Stimulated activated CD4-positive, alpha-beta T cell treated with anti-CD3 and anti-CD28 coated beads, Interleukin-12 subunit alpha, Interleukin-12 subunit beta, amount 100 ng/mL, for 4 hours (primary cell): ENCODE measurements around the gene FAAH.

Experiments used
- DNase-seq: peaks from one replicate; pipeline ENCODE4 v3.0.0-alpha.2; 2020

Gene FAAH

DNA sequence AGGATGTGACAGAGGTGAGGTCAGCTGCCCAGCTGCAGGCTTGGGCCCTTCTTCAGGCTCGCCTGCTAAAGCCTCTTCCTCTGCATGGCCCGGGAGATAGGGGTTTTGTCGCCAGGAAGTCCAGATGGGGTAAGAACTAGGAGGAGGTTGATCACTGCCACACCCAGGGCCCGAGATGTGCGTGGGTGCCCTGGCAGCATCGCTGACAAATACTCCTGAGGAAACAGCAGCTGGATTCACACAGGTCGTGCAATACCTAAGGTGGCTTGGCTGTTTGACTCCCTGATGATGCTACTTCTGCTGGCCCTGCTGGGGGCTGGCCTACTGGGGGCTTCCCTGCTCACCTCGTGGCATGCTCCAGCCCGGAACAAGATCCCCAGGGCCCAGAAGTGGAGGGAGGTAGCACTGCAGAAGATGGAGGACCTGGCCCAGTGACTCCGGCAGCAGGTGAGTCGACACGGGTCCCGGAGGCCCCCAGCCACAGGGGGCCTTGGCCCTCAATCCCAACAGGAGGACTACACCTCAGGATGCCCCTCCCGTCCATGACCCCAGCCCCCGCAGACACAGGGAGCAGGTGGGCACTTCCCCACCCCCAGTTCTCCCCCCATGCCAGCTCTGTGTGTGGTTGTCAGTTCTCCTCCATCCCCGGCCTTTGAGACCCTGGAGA, 29.6 kb downstream of the FAAH start:
- DNase-seq = no peak

DNA sequence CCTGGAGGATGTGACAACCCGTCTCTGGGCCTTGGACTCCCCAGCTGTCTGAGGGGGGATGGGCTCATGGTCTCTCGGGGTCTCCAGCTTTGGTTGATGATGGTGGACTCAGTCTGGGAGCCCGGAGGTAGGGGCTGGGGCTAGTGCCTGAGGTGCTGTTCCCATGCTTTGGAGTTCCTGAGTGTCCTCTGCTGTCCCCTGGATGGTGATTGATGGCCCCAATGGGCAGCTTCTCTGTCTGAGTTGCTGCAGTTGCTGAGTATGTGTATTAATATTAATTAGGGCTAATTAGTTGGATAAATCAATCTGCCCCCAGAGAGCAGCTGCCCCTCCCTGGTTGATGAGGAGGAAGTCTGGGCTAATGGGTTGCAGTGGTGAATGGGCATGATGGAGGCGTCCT, 30.6 kb downstream of the FAAH start:
- no peak for DNase-seq

DNA sequence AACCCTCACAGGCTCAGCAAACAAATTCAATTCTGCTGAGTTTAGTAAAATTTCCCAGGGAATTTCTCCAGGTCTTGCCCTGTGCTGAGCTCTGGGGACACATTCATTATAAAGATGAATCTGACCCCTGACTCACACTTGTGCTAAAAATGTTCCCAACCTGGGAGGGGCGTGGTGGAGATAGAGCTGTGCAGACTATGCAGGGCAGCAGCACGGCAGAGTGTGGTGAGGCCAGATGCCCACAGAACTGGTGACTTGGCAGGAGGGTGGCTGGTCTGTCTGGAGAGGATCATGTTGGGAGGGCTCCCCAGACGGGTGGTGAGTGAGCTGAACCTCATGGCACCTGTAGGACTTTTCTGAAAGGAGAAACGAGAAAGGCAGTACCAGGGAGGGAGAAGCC, 31.6 kb downstream of the FAAH start:
- no peak for DNase-seq

DNA sequence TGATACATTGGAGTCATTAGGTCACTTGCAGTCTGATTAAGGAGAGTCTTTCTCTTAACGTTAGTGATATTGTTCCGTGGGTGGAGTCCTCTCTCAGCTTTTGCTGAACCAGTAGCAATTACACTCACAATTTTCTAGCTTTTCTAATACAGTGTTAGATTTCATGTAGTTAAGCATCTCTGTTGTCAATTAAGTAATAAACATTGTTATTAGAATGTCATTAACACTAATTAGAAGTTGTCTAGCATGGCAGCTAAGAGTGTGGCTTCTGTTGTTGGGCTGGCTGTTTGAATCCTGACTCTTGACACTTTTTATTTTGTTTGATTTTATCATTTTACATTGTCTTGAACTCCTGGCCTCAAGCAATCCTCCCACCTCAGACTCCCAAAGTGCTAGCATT, 33.4 kb downstream of the FAAH start:
- DNase-seq = no peak

DNA sequence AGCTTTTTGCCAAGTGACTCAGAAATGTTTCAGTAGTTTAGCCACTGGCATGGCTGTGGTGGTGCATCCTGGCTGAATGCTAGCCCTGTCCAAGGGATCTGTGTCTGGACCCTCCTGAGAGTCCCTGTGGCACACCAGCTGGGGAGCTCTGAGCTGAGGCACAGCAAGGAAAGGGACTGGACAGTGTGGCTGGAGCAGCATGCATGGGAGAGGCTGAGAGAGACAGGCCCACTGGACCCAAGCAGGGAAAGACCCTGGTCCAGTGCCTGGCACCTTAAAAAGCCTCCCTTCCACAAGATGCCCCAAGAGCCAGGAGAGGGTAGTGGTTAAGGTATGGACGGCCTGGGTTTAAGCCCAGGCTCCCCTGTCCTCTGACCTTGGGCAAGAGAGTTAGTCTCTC, 35.3 kb downstream of the FAAH start:
- no peak for DNase-seq

DNA sequence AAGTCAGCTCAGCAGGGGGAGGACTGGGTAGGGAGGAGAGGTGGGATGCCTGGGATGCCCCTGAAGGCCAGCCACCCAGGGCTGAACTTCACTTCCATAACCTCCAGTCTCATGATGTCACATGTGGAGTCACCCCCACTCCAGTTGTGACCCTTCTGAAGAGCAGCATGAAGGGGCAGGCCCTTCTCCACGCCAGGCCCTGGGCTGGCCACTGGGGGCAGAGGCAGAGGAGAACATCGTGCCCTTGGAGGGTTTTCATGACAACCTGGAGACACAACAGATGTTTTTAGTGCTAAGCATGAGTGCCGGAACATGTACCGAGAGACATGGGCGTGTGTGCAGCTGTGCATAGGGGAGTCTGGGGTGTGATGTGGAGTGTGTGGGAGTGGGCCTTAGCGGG, 37.6 kb downstream of the FAAH start:
- no peak for DNase-seq

DNA sequence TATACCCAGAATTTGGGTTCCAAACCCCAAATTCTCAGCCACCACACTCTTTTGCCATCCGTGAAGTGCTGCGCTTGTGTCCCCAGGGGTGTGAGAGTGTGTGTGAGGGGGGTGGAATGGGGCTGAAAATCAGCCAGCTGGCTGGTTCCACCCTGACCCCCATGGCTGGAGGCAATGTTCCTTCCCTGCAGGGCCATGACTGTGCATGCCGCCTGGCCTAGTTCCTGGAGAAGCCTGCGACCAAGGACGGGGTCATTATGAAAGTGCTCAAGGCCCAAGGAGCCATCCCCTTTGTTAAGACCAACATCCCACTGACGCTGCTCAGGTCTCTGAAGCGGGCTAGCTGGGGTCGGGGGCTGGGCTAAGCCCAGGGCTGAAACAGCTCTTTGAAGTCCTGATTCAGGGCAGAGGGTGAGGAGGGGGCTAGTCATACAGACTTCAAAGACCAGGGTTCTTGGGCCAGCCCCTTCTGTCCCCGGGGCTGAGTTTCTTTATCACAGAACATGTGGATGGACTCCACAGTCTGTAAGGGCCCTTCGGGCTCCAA, 38.7 kb downstream of the FAAH start:
- no peak for DNase-seq

DNA sequence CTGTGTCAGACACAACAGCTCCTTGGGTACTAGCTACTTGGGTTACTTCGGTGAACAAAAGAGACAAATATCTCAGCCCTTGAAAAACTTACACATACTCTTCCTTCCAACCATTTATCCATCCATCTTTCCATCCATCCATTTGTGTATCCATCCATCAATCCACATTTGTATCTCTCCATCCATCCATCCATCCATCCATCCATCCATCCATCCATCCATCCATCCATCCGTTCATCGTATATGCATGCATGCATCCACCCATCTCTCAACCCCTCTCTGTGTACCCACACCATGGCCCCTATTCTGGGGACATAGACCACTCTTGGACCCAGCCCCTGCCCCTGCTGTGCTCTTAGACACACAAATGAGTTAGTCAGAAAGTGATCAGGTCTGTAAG, 40.2 kb downstream of the FAAH start:
- no peak for DNase-seq

DNA sequence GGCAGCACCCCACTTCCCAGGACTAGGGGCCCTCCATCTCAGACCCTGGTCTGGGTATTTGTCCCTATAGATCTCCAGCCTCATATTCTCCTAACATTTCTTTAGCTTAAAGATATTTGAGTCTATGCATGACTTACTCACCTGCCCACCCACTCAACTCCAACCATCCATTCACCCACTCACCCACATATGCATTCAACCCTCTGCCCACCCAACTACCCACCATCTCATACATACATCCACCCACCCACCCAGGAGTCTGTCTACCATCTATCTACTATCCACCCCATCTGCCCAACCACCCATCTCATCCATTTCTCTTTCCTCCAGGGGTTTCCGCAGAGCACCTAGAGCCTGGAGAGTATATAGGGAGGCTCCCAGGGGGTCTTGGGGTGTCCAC, 42.7 kb downstream of the FAAH start:
- no peak for DNase-seq

DNA sequence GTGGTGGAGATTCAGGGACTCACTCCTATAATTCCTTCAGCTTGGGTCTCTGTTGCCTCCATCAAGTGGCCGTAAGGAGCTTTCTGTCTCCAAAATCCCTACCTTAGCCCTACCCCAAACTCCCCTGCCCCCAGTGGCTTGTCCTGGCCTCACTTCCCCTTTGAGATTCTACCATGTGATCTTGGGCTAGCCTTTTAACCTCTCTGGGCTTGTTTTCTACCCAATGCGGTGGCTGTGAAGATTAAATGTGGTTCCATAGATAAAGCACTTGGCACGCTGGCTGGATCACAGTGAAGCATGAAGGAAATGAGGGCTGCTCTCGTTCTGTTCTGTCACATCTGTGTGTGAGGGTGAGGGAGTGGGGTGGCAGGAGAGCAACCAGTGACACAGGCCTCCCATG, 43.6 kb downstream of the FAAH start:
- no peak for DNase-seq

DNA sequence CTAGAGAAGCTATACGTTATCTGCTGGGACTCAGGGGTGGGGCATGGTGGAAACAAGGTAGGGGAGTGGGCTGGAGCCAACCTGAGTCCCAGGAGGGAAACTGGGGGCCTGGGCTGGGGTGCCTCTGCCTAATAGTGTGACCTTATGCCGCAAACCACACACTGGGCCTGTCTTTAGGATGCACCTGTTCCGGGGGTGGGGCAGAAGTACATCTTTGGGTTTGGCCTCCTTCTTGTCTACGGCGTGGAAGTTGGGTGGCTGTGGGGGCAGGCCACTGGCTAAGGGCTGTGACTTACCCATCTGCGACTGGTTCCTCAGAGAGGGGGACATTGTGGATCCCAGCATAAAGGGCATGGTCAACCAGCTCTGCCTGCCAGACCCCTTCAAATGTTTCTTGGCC, 44.2 kb downstream of the FAAH start:
- DNase-seq = no peak

DNA sequence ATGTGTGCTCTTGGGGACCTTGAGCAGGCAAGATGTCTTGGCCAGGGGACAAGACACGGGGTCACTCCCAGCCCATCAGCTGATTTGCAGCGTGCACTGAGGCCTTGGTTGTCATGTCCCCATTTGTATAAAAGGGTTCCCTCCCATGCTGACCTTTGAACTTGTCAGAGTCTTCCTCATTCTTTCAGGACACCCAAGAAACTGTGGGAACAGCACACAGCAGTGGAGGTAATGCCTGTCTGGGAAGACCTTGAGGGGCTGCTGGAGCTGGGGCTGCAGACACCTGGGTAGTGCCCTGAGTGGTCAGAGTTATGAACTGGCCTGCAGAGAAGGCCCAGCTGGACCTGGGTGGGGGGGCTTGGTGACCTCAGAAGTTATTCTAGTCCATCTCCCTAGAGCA, 46.4 kb downstream of the FAAH start:
- no peak for DNase-seq

DNA sequence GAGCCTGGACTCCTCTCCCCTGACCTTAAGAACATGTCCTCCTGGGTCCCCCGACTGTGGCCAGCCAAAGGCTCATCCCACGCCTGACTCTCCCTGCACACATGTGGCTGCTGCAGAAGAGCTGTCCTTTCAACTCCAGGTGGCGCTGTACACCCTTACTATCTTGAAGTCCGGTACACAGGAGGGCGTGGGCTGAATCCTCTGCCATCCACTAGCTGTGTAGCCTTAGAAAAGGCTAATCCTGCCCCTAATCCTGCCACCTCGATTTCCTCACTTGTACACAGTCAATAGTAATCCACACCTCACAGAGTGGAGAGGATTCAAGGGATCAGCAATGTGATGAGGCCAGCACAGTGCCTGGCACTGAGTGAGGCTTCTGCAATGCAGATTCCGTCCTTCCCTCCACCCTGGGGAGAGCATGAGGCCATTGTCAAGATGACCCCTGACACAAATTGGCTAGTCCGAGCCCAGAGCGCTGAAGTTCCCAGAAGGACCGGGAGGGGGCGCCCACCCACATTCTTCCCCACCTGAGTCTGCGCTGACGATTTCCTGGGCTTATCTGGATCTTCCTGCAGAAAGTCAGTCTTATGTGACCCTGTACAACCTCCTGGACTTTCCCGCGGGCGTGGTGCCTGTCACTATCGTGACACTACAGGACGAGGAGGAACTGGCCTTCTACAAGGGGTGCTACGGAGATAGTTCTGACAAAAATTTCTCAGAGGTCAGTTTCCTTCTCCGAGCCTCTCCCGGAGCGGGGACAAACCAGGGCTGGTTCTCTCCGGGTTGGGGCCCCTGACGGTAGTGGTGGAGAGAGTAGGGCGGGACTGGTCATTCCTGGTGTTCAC, 48.4 kb downstream of the FAAH start:
- peak; percentile 70 for DNase-seq

DNA sequence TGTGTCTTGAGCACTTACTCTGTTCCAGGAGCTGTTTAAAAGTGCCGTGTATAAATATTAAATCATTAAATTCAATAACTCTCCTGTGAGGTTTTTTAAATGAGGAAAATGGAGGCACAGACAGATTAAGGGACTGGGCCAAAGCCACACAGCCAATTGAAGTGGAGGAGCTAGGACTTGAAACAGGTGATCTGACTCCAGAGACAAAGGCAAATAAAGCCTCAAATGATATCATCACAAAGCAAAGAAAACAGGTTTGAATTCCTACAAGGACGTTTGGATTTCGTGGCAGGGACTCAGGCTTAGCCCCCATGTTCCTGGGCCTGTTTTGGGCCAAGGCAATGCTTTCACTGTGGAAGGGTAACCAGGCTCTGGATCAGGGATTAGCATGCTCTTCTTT, 50.3 kb downstream of the FAAH start:
- no peak for DNase-seq

DNA sequence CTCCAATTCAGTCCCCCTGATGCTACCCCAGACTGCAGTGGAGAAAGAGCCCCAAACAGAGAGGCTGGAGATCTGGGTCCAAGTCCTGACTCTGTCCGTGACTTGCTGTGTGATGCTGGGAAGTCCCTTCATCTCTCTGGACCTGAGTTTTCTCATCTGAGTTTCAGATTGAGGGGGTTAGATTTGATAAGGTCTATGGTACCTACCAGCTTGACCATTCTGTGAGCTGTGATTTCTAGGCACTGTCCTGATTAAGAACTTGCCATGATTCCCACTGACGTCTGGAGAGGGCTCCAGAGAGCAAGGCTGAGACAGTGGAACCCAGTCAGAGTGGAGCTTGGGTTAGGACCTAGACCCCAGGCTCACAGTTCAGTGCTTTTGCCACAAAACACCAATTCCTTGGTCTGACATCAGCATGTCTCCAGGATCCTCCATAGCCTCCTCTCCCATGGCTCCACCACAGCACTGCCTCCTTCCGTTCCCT, 51.7 kb downstream of the FAAH start:
- no peak for DNase-seq

DNA sequence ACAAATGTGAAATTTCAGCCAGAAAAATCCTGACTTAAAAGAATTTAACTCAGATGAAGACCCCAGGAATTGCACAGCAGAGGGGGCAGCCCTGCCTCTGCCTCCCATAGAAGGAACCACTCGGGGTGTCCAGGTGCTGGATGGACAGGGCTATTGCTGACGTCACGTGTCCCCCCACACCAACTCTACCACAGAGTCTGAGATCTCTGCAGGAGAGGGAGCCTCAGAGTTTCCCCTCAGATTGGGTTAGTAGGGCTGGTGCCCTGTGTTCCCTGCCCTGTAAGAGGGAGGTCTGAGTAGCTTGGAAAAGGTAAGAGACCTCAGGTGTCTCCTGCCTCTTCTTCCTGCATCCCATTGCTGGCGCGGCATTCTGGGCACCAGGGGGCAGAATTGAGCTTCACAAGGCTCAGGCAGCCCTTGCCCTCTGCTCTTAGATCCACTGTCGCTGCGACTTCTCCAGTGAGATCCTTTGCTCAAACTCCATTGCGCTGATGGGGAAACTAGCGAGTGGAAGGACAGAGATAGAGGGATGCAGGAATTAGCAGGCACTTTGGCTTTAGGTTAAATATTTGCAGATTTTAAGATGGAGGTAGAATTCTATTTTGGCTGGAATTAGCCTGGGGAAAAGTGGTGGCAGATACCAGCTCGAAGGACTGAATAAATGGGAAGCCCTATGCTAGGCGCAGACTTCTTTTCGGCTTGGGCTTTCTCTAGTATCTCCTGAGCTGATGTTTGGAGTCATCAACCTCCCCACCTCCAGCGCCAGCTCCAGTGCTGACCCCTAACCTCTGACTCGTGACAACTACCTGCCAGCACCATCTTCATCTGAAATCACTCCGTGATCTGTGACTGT, 52.8 kb downstream of the FAAH start:
- DNase-seq = peak; percentile 80

DNA sequence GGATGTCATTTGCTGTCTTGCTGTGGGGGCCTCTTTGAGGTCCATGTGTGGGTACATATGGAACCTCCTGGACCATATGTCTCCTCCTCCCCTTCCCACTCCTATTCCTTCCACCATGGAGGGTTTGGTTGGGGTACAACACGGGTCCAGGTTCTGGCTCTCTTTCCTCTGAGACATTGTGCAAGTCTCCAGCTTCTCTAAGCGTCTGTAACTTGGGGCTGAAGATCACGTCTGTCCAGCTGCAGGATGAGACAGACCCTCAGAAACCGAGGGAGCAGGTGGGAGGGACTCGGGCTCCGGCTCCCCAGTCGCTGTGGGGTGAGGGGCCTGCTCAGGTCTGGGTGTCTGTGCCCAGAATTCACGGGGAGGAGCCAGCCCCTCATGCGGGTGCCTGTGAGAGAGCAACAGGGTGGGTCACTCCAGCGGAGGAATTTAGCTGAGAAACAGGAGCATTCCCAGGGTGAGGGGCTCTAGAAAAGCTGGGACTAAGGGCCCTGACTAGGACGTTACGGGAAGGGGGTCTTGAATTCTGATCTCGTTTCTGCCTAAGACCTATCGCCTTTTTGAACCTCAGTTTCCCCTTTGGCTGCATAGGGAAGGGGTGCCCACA, 53.5 kb downstream of the FAAH start:
- DNase-seq = no peak

DNA sequence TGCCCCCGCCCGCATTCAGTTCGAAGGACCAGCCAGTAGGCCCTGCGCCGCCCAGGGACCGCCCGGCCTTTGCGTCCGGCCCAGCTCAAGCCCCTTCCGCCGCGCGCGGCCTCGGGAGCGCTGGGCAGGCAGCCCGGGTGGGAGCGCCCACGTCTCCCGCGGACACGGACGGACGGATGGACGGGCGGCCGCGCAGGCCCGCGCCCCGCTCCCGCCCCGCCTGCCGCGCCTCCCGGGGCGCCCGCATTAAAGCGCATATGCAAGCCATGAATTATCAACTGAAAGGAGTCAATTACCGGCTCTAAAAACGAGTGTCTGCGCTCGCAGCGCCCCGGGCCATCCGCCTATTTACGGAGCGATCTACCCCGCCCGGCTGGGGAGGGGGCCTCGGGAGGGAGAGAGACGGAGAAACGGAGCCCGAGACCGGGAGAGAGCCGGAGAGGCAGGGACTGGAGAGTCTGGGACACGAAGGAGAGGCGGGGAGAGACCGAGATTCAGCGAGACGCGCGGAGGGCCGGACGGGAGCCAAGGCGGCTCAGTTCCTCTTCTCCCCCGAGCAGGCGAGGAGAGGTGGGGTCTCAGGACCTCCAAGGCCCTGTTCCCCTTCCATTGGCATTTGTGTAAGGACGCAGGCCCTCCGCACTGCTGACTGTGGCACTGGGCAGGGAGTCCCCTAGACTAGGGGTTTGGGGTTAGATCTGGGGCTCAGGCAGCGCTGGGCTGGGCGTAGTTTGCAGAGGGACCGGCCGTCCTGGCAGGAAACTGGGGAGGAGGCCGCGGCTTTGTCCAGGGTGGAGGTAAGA, 54.2 kb downstream of the FAAH start:
- no peak for DNase-seq

DNA sequence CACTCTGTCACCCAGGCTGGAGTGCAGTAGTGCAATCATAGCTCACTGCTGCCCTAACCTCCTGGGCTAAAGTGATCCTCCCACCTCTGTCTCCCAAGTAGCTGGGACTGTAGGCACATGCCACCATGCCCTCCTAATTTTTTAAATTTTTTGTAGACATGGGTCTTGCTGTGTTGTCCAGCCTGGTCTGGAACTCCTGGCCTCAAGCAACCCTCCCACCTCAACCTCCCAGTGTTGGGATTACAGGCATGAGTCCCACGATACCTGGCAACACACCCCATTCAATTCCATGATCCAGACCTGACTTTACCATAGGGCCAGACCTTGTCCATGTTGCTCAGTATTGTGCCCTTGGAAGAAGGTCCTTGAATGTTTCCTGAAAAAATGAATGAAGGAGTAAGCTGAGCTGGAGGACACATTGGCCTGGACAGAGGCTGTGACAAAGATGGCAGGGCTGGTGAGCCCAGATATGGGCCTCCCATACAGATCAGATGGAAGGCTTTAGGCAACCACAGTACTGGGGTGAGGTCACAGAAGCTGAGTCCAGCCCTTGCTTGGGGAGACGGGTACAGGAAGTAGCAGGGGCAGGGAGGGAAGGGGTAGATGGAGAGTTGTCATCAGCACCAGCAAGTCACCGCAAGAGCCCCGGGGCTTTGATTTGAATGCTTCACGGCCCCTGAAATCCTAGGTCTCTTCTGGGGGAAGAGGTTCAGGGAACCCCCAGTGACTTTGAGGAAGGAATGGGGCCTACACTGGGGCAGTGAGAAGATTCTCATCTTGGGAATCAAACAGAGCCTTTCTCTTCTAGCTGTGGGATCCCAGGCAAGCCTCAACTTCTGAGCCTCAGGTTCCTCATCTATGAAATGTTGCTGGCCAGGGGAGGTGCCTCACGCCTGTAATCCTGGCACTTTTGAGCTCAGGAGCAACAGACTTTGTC, 55.4 kb downstream of the FAAH start:
- no peak for DNase-seq

DNA sequence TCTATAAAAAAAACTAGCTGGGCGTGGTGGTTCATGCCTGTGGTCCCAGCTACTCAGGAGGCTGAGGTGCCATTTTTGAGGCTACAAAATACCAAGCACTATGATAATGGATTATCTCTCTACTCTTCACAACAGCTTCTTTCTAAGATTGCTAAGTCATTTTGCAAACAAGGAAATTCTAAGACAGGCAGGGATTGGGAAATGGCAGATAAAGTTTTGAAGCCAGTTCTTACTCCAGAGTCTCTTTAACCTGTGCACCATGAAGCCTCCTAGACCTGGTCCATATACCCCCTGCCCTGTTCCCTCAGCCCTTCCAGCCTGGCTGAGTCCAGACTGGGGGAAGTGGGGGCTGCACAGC, 56.0 kb downstream of the FAAH start:
- no peak for DNase-seq
